ENCODE results near the gene PAPOLG. TPM values are rescaled to one million over a fixed set of nuclear protein-coding genes. Genes with fewer than 3 reads are reported as not detected.

PAPOLG gene
- total and polyA plus RNA-seq, 2 experiments from 2014 or later, result 8.6 to 13.6 TPM

DNA sequence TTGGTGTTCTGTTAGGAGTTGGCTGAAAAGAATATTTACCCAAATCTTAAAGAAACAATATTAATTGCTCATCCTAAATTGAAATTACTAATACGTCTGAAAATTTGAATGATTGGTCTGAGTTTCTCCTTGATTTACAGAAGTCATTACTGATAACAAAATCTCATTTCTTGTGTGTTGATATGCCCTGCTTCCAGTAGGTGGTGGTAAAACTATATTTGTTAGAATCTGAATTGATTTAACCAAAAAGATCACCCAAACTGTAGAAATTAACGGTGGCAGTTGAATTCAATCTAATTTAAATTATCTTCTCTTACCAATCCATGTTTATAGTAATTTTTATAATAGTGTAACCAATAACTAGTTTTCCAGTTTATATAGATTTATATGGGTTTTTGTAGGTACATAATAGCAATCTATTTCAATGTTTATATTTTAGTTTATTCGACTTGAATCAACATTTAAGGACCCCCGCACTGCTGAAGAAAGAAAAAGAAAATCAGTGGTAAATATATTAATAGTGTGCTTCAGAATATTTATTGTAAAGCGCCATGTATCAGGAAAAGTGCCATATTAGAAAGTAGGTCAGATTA lies 38.3 kb downstream of the PAPOLG start:
- Histone ChIP-seq H3K4me1 (ENCODE audit: low read depth) (no peaks in the 10 kb centered on the region), H3K36me3 (peaks cover 77% of the 10 kb centered on the region), H3K9me3 (ENCODE audit: low read depth) (no peaks in the 10 kb centered on the region), H3K27ac (no peak overlapping the region), H3K4me3 (no peak overlapping the region), H3K27me3 (no peaks in the 10 kb centered on the region)
- peak in 1 of 2 donors; percentile 48 for DNase-seq (ENCODE audit: low read depth in 1 of 2, low spot score in 1 of 2)
- TF ChIP-seq, protein P1, sequence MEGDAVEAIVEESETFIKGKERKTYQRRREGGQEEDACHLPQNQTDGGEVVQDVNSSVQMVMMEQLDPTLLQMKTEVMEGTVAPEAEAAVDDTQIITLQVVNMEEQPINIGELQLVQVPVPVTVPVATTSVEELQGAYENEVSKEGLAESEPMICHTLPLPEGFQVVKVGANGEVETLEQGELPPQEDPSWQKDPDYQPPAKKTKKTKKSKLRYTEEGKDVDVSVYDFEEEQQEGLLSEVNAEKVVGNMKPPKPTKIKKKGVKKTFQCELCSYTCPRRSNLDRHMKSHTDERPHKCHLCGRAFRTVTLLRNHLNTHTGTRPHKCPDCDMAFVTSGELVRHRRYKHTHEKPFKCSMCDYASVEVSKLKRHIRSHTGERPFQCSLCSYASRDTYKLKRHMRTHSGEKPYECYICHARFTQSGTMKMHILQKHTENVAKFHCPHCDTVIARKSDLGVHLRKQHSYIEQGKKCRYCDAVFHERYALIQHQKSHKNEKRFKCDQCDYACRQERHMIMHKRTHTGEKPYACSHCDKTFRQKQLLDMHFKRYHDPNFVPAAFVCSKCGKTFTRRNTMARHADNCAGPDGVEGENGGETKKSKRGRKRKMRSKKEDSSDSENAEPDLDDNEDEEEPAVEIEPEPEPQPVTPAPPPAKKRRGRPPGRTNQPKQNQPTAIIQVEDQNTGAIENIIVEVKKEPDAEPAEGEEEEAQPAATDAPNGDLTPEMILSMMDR (IDR thresholded peaks at IDR 0.05; ENCODE audit: low read depth, low read length), result peak; percentile 56

DNA sequence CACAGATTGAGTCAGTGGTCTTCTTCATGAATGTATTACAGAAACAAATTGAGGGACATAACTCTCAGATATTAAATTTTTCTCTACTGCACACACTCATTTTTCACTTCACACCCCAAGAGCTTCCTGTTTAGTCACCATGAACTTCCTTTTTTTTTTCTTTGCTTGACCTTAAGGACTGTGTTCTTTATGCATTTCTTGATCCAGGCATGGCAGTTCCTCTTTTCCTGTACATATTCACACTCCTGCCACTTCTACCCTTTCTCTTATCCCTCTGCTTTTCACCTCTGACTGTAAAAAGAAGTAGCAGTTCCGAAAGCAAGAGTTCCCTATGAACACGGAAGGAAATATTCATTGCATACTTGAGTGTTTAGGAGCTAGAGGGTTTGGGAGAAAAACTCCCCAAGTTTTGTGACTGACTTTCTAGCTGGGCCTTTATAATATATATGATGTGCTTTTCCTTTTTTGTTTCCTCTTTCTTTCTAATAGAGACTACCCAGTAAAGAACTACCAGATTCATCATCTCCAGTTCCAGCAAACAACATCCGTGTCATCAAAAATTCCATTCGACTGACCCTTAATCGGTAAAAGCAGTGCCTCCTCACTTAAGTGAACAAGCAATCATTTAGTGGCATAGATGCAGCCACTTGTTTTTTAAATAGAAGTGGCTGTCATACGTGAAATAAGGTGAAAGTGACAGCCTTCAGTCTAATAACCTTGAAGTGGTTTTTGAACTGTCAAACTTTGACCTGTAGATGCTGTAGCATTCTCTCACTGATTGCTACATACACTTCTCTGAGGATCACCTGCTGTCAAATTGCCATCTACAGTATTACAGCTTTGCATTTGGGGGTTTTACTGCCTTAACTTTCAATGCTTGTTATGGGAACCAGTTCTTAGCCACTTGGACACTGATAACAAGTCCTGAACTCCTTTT lies 40.8 kb downstream of the PAPOLG start:
- H3K27me3 ChIP-seq, result no peaks in the 10 kb centered on the region
- H3K4me1 ChIP-seq (ENCODE audit: low read depth), result no peaks in the 10 kb centered on the region
- H3K4me3 ChIP-seq, result no peak overlapping the region
- TF ChIP-seq, protein P1 (IDR thresholded peaks at IDR 0.05; ENCODE audit: low read depth, low read length), result no peak
- peak overlapping the region; percentile 14 for H3K27ac ChIP-seq
- no peak for DNase-seq (ENCODE audit: low read depth in 1 of 2, low spot score in 1 of 2)
- peaks cover 70% of the 10 kb centered on the region for H3K36me3 ChIP-seq
- no peaks in the 10 kb centered on the region for H3K9me3 ChIP-seq (ENCODE audit: low read depth)

DNA sequence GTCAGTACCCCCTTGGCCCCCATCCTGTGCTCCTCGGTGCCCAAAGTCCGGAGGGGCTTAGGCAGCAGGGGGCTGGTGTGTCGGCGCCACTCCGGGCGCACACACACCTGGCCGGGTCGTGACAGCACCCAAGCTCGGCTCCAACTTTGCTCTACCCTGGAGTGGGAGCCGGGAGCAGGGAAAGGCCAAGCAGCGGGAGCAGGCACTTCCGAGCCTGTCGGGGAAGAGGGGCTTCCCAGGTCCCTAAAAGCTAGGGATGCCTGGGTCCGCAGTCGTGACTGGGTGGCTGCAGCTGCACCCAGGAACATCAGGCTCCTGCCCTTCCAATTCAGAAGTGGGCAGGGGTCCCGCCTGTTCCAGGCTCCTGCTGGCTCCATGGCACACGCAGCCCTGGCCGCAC lies 48.4 kb downstream of the PAPOLG start:
- Histone ChIP-seq H3K27ac (no peak overlapping the region), H3K27me3 (no peaks in the 10 kb centered on the region), H3K4me1 (ENCODE audit: low read depth) (no peaks in the 10 kb centered on the region), H3K4me3 (no peak overlapping the region), H3K36me3 (peaks cover 11% of the 10 kb centered on the region), H3K9me3 (ENCODE audit: low read depth) (no peaks in the 10 kb centered on the region)
- TF ChIP-seq, protein P1 (IDR thresholded peaks at IDR 0.05; ENCODE audit: low read depth, low read length), result no peak
- no peak for DNase-seq (ENCODE audit: low read depth in 1 of 2, low spot score in 1 of 2)

DNA sequence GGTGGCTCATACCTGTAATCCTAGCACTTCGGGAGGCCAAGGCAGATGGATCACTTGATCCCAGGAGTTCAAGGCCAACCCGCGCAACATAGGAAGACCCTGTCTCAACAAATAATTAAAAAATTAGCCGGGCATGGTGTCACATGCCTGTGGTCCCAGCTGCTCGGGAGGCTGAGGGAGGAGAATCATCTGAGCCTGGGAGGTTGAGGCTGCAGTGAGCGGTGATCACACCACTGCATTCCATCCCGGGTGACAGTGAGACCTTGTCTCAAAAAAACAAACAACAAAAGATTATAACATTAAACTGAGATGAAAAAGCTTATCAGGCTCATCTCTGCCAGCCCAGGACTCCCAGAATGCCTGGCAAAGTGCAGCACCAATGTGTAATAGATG lies 50.5 kb downstream of the PAPOLG start:
- no peak overlapping the region for H3K4me3 ChIP-seq
- no peak overlapping the region for H3K27ac ChIP-seq
- no peaks in the 10 kb centered on the region for H3K36me3 ChIP-seq
- TF ChIP-seq, protein P1 (IDR thresholded peaks at IDR 0.05; ENCODE audit: low read depth, low read length), result no peak
- no peaks in the 10 kb centered on the region for H3K9me3 ChIP-seq (ENCODE audit: low read depth)
- H3K4me1 ChIP-seq (ENCODE audit: low read depth), result no peaks in the 10 kb centered on the region
- H3K27me3 ChIP-seq, result no peaks in the 10 kb centered on the region
- DNase-seq (ENCODE audit: low read depth in 1 of 2, low spot score in 1 of 2), result no peak

DNA sequence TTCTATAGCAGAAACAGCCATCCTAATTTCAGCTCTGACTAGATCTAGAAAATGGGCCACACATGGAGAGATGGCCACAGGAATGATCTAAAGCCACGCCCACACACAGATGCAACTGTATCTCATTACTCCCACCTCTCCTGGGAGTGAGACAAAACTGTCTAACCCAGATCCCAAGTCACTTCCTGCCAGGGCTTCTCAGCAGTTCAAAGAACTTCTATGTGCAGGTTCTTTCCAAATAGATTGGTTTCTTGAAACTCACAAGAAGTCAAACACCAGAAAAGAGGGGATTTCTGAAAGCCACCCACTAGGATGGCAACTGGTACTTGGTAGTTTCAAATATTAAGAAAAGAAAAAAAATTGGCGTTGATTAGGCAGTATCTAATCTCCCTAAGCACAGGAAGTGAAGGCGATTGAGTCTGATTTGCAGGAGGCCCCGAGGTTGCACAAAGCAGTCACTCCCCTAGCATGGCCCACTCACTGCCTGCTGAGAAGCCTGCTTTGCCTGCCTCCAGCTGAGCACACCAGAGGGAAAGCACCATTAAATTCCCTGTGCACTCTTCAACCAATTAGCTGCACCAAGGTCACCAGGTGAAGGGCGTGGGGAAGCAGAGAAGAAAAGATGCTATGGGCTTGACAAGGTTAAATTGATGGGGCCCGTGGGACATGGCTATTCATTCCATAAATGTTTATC lies 51.1 kb downstream of the PAPOLG start:
- DNase-seq (ENCODE audit: low read depth in 1 of 2, low spot score in 1 of 2), result peak; percentile 13 to 72
- TF ChIP-seq, protein P1 (IDR thresholded peaks at IDR 0.05; ENCODE audit: low read depth, low read length), result no peak
- Histone ChIP-seq H3K9me3 (ENCODE audit: low read depth) (no peaks in the 10 kb centered on the region), H3K36me3 (no peaks in the 10 kb centered on the region), H3K4me1 (ENCODE audit: low read depth) (no peaks in the 10 kb centered on the region), H3K4me3 (no peak overlapping the region), H3K27me3 (no peaks in the 10 kb centered on the region), H3K27ac (peak overlapping the region; percentile 40)

Data from cardiac muscle cell (in vitro differentiated cells and primary cell).